GM18511 (cell line): ENCODE data around the gene RAVER2.

Source experiments
- ATAC-seq: cut with Tn5 transposase; IDR thresholded peaks from one replicate; pipeline ENCODE4 v1.9.1; 2021; ENCODE audit warnings: mild to moderate bottlenecking, moderate library complexity; ENCODE audit not compliant: unreplicated experiment

The RAVER2 gene

DNA sequence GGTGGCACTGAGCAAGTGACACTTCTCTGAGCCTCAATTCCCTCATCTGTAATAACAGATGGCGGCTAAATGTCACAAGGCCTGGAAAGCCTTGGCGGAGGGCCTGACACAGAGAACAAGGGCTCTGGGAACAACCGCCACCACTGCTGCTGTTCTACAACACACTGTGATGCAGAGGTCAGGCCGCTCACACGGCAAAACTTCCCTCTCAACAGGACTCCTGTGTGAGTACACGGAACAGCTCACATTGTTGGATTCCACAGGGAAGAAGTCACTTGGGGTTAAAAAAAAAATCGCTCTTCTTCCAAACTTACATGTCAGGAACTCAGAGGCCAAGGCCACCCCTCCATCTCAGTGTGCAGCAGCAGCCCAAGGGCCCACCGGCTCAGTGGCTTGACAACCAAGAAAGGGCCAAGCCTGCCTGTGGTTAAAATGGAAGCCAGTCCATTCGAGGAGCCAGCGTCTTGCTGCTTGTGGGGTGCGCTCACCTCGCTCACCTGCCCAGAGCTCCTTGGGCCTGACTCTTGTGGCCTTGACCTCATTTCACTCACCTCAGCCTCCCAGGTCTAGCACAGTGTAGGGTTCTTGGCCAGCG is 101.1 kb downstream of the RAVER2 start:
- no peak for ATAC-seq

GRCh38 chr1:64846573-64847430 is 101.9 kb downstream of the RAVER2 start:
- ATAC-seq, result no peak

- no peak for ATAC-seq
Measured at GRCh38 chr1:64847666-64848065, 102.8 kb downstream of the RAVER2 start.

DNA sequence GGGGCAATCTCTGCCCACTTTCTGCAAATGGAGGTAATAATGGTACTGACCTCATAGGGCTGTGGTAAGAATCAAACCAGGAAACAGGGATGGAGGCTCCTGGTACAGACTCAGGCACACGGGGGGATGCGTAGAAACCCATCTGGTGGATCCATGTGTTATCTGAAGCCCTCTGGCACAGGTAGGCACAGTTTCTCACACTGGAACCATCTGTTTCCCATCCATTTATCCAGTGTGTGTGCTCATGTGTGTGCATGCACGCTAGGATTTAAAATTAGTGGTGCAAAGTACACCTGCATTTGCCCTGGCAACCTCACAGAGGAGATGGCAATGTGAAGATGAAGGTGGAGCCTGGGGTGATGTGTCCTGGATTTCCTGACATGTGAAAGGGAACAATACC is 103.3 kb downstream of the RAVER2 start:
- ATAC-seq, result no peak

- ATAC-seq, result no peak
Measured at GRCh38 chr1:64848803-64849202, 103.9 kb downstream of the RAVER2 start.

DNA sequence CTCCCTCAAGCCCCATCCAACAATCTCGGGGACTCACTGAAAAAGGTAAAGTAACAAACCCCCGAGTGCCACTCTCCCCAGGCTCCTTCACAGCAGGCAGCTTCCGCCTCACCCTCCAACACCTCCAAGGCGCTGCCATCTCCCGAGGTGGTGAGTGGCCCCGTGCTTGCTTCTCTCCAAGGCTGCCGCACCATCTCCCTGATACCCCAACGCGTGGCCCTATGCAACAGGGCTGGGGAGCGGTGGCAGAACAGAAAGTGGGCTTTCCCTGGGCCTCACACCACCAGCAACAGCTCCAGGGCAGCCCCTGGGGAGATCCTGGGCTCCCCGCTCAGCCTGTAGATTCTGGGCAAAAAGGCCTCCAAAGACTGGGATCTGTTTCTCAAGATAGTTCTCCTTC is 105.1 kb downstream of the RAVER2 start:
- no peak for ATAC-seq

DNA sequence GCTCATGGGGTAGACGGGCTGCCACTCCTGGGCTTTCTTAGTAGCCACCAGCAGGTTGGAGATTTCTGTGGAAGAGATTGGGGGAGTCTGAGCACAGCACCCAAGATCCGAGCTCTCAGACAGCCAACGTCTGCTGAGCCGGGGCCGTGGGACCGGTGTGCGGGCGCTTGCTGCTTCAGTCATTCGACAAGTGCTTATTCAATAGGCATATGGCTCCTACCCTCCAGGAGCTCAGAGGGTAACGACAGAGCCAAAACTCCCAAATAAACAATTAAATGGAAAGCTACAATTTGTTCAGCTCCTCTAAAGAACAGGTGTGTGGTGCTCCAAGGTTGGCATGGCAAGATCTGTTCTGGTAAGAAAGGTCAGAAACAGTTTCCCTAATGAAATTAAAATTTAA is 106.0 kb downstream of the RAVER2 start:
- ATAC-seq, result no peak

DNA sequence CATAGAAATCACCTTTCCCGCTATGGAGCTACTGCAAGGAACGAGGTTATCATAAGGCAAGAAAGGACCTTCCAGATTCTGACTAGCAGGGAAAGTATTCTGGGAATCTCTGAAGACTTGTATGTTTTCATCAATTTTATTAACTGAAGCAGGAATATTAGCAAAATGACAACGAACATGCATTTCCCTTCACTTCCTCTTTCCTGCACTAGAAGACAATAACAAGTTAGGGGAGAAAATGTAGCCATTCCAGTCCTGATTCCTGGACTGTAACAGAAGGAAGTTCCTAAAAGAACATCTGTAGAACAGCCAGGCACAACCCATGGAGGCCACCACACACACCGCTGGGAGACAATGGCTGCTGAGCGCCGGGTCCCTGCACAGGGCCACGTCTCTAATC is 106.8 kb downstream of the RAVER2 start:
- ATAC-seq, result no peak

- ATAC-seq, result no peak
Measured at GRCh38 chr1:64854674-64855073, 109.8 kb downstream of the RAVER2 start.

- ATAC-seq, result no peak
Measured at GRCh38 chr1:64855557-64855956, 110.7 kb downstream of the RAVER2 start.

- ATAC-seq, result no peak
Measured at GRCh38 chr1:64856553-64856952, 111.7 kb downstream of the RAVER2 start.

DNA sequence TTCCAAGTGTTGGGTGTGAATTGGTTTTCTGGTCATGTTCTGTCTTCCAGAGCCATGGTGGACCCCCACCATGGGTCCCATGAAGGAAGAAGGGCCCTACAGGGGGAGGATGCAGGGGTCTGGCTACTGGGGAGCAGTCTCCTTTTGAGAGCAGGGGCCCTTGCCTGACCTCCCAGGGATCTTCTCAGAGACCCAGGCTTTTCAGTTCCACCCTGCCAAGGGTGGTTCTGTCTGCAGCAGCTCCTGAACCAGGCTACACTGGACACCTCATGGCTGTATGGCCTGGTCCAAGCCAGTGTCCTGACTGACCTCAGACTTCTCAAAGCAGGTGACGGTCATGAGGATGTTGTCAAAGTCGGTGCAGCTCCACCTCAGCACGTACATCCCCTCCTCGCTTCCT is 112.5 kb downstream of the RAVER2 start:
- no peak for ATAC-seq

DNA sequence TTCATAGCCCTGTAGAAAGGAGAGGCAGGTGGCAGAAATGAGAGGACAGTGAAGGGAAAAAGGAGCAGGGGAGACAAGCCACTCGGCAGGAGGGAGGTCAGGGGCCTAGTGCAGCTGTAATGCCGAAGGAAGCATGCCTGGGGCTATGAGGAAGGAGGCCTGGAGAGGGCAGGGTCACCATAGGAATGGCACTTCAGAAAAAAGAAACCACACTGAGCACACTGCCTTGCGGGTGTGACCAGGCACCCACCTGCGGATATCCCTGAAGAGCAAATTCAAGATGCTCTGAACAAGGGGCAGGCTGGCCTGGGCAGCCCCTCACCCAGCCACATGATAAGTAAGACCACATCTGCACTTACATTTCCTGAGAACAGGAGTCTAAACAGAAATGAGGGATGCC is 116.7 kb downstream of the RAVER2 start:
- no peak for ATAC-seq

DNA sequence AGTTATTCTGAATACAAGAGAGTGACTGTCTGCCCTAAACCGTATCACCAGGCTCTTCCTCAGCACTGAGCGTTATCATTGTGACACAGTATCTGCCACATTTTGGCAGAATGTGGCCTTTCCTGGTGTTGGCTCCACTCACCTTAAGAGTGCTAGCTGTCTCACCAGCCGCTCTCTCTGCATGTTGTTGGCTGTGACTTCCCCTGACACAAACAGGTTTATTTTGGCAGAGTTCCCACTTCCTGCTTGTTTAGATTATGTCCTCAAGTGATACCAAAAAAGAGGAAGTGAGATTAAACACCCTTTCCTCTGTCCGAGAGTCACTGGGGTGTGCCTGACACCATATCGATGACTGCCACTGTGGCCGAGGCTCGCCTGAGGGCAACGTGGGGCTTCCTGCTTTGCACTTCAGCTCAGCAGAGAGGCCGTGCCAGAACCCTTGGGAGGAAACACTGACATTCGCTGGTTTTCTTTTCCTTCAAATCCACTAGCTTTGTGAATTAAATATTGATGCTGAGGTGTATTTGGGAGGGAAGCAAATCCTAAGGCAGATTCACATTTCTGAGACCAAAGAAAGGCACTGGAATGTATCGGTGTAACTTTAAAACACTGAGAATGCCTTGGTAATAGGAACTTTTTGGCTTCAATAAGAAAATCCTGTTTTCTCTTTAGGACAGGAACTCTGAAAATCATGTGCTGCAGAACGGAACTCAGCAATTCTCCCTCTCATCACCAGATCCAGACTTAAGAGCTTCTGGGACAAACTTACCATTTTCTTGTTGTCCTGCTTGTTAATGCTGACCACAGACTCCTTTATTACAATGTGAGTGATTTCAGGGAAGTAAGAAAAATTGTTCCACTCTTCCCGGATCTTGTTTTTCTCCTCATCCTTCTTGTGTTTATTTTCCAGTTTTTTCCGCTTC is 119.4 kb downstream of the RAVER2 start:
- peak; percentile 100 for ATAC-seq

DNA sequence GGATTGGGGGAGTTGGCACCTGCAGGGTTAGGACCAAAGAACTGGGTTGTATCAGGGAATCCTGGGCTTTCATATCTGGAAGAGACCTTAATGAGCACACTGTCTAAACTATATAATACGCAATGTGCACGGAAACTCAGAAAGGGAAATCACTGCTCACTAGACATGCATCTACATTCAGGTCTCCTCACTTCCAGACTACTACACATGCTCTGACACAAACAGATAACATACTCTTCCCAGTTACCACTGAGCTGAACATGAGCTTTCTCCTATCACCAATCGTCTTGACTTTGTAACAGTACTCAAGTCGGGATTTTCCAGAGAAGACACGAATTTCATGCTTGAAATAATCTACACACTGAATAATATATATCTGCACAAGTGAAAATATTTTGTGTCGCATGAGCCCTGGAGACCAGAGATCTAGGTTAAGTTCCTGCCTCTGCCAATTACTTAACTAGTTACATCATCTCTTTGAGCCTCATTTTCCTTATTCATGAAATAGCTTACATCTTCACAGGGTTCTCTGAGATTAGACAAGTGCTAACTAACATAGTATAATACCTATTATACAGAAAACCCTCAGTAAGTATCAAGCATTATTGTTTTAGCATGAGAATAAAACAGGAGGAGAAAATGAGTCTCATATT is 120.4 kb downstream of the RAVER2 start:
- ATAC-seq, result no peak

DNA sequence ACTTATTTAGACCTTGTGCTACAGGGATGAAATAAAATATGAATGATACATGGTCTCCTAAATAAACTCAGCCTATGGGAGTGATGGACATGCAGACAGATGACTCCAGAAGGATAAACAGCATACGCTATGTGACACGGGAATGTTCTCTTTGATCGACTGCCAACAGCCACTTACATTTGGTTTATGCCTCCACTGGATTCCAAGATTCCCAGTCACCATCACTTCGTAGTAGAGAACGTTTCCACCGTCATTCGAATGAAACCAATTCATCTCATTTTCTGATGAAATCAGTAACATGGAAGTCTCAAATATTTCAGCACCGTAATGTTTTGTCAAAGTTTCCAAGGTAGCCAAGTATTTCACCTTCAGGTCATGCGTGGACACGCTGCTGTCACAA is 121.8 kb downstream of the RAVER2 start:
- no peak for ATAC-seq

DNA sequence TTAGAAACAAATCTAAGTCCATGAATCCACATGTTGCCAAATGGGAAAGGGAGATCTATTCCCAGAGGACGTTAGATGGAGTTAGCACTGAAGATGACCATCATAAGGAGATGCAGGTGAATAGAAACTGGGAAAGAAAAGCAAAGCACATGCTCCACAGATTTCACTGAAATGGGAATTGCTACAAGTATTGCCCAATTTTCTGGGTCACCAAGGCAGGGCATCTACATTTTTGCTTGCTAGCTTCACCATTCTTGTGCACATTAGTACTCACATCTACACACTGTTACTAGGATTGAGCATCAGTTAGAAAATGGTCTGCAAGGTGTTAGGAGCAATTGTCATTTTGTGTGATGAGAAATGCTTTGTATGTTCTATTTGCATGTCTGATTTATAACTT is 122.4 kb downstream of the RAVER2 start:
- no peak for ATAC-seq

GRCh38 chr1:64871256-64871655 is 126.4 kb downstream of the RAVER2 start:
- ATAC-seq, result no peak

DNA sequence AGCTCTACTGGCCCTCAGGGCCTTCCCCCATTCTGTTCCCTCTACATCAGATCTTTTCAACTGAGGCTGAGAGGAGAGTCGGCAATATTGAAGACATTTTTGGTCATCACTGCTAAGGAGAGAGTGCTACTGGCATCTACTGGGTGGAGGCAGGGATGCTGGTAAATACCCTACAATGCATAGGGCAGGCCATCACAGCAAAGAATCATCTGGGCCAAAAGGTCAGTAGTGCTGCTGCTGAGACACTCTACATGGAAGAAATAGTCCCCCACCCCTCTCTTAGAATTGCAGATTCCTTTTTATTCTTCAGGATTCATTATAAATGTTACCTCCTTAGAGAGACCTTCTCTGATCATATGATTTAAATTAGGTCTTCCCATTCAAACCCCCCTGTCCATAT is 127.2 kb downstream of the RAVER2 start:
- no peak for ATAC-seq

- ATAC-seq, result no peak
Measured at GRCh38 chr1:64873576-64873975, 128.7 kb downstream of the RAVER2 start.

DNA sequence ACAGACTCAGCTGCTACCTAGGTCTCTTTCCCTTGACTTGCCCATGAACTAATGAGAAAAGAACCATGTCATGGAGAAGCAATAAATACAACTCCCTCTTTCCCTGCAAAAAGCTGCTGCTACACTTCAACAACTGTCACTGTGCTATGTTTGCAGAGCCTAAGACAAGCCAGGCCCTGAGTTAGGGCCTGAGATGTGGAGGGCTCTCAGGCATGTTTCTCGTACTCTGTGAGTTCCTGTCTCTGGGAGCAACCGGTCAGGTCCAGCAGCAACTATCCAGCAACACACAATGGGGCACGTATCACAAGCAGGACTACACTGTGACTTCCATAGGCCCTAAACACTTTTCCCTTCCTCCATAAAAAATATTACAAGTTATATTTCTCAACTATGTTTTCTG is 129.8 kb downstream of the RAVER2 start:
- no peak for ATAC-seq
